HCT116 (cell line): ENCODE results near the gene COL5A1. TPM values are rescaled to one million over a fixed set of nuclear protein-coding genes. Genes with fewer than 3 reads are reported as not detected.

ENCODE experiments used
- ATAC-seq: fragments of 200-7000 bp; cut with Tn5 transposase; 2 replicates; pipeline ENCODE4 v1.9.1; 2020; ENCODE audit warnings: mild to moderate bottlenecking, moderate library complexity
- BruUV-seq: library from RNA; stranded (reverse); fragments of 400-500 nt; replicated peaks from 2 replicates; lab custom pipeline; 2021; lab: Mats Ljungman, UMichigan
- CTCF ChIA-PET: fragments of 300-600 bp; sonication (Branson Sonifier 250); formaldehyde crosslinking; loops from one replicate; lab custom pipeline; 2021; ENCODE audit warnings: antibody characterized with exemption; lab: Charles Lee
- POLR2A ChIA-PET: fragments of 300-600, 350-600 bp; sonication (Branson Sonifier 250); formaldehyde crosslinking; loops from one replicate; lab custom pipeline; 2021; ENCODE audit warnings: antibody characterized with exemption; lab: Charles Lee
- RAD21 ChIA-PET, 2 experiments: fragments of 300-600 bp; sonication (Branson Sonifier 250); formaldehyde crosslinking; loops; one replicate each; lab custom pipeline; 2023; ENCODE audit warnings: low total read pairs in 2 of 2; ENCODE audit not compliant: uncharacterized antibody in 2 of 2, unreplicated experiment in 2 of 2, low non-redundant PET in 1 of 2; lab: Charles Lee
- DNase-seq: peaks from one replicate; pipeline ENCODE4 v3.0.0-alpha.2; 2010; ENCODE audit warnings: low read depth, low spot score
- H2AFZ ChIP-seq: fragments of 200-600 bp; shearing (Covaris generic), sonication (generic); 2 replicates; pipeline ENCODE4 v1.6.1; 2017; ENCODE audit warnings: low read depth, mixed run types, mixed read lengths, antibody characterized with exemption, low read length; ENCODE audit not compliant: poor library complexity, severe bottlenecking
- H3K27ac ChIP-seq: 2 replicates; pipeline ENCODE4 v1.5.1; 2012; ENCODE audit warnings: low read depth, low read length
- H3K27me3 ChIP-seq: fragments of 200-600 bp; sonication (generic); 2 replicates; pipeline ENCODE4 v1.6.1; 2016; ENCODE audit warnings: mixed run types, low read length, mixed read lengths; ENCODE audit not compliant: insufficient read depth
- H3K36me3 ChIP-seq, 2 experiments: fragments of 200-500 bp in 1 of 2; fragments of 200-600 bp in 1 of 2; sonication (Bioruptor generic) in 1 of 2; sonication (generic) in 1 of 2; 2 replicates each; pipeline versions ENCODE4 v1.5.1 to v1.6.1; 2014 to 2016; ENCODE audit warnings: low read length in 2 of 2, inconsistent platforms in 1 of 2, mixed read lengths in 1 of 2, mixed run types in 1 of 2; ENCODE audit not compliant: insufficient read depth in 2 of 2, control insufficient read depth in 1 of 2
- H3K4me1 ChIP-seq, 2 experiments: fragments of 200-600 bp in 1 of 2; sonication (generic) in 1 of 2; 2 replicates each; pipeline versions ENCODE4 v1.5.1 to v1.6.1; 2012 to 2017; ENCODE audit warnings: low read length in 2 of 2, inconsistent platforms in 1 of 2, mild to moderate bottlenecking in 1 of 2, mixed read lengths in 1 of 2, mixed run types in 1 of 2, moderate library complexity in 1 of 2; ENCODE audit not compliant: insufficient read depth in 2 of 2, control insufficient read depth in 1 of 2
- H3K4me2 ChIP-seq: fragments of 200-600 bp; sonication (generic); 2 replicates; pipeline ENCODE4 v1.6.1; 2017; ENCODE audit warnings: mixed run types, low read length, mixed read lengths
- H3K4me3 ChIP-seq, 2 experiments: fragments of 200-600 bp in 1 of 2; sonication (generic) in 1 of 2; replicated peaks in 1 of 2; 2 replicates each; pipeline ENCODE4 v1.5.1; 2011 to 2016; ENCODE audit warnings: low read length in 2 of 2, control low read depth in 1 of 2, low read depth in 1 of 2, mild to moderate bottlenecking in 1 of 2, mixed read lengths in 1 of 2, mixed run types in 1 of 2
- H3K79me2 ChIP-seq: fragments of 200-600 bp; sonication (generic); 2 replicates; pipeline ENCODE4 v1.6.1; 2017; ENCODE audit warnings: mild to moderate bottlenecking, mixed run types, low read length, moderate library complexity, mixed read lengths; ENCODE audit not compliant: insufficient read depth
- H3K9ac ChIP-seq: fragments of 200-600 bp; sonication (generic); 2 replicates; pipeline ENCODE4 v1.6.1; 2016; ENCODE audit warnings: low read length, mixed read lengths
- H3K9me2 ChIP-seq: fragments of 200-600 bp; sonication (generic), shearing (Covaris generic); 2 replicates; pipeline ENCODE4 v1.6.1; 2017; ENCODE audit warnings: mixed run types, mild to moderate bottlenecking, moderate library complexity; ENCODE audit not compliant: insufficient read depth
- H3K9me3 ChIP-seq, 2 experiments: fragments of 200-500 bp in 1 of 2; fragments of 200-600 bp in 1 of 2; sonication (Bioruptor generic) in 1 of 2; sonication (generic) in 1 of 2; 2 replicates each; pipeline ENCODE4 v1.6.1; 2014 to 2017; ENCODE audit warnings: low read length in 2 of 2, mixed read lengths in 2 of 2, inconsistent platforms in 1 of 2, low read depth in 1 of 2, mild to moderate bottlenecking in 1 of 2, mixed run types in 1 of 2, moderate library complexity in 1 of 2; ENCODE audit not compliant: control insufficient read depth in 1 of 2, insufficient read depth in 1 of 2
- H4K20me1 ChIP-seq: fragments of 200-600 bp; sonication (generic), shearing (Covaris generic); 2 replicates; pipeline ENCODE4 v1.6.1; 2017; ENCODE audit warnings: mixed run types, mild to moderate bottlenecking, moderate library complexity; ENCODE audit not compliant: insufficient read depth
- CBX3 ChIP-seq: IDR thresholded peaks from 2 replicates; pipeline ENCODE4 v1.6.1; 2012; ENCODE audit warnings: low read depth
- EGR1 ChIP-seq: IDR thresholded peaks from 2 replicates; pipeline ENCODE4 v1.6.1; 2012; ENCODE audit warnings: low read depth
- ELF1 ChIP-seq: IDR thresholded peaks from 2 replicates; pipeline ENCODE4 v1.6.1; 2012; ENCODE audit warnings: low read depth, borderline replicate concordance
- FOSL1 ChIP-seq: IDR thresholded peaks from 2 replicates; pipeline ENCODE4 v1.6.1; 2012; ENCODE audit warnings: low read depth
- JUND ChIP-seq: IDR thresholded peaks from 2 replicates; pipeline ENCODE4 v1.6.1; 2012
- RAD21 ChIP-seq: IDR thresholded peaks from 2 replicates; pipeline ENCODE4 v1.6.1; 2012; ENCODE audit warnings: low read depth, mild to moderate bottlenecking
- REST ChIP-seq: IDR thresholded peaks from 2 replicates; pipeline ENCODE4 v1.6.1; 2012; ENCODE audit warnings: low read depth
- ZBTB33 ChIP-seq: IDR thresholded peaks from 2 replicates; pipeline ENCODE4 v1.6.1; 2011; ENCODE audit warnings: mild to moderate bottlenecking, low read length, moderate library complexity; ENCODE audit not compliant: insufficient replicate concordance; ENCODE audit errors: extremely low read depth
- intact Hi-C: fragments of 100-400 bp; cut with micrococcal nuclease; formaldehyde crosslinking; loops from 2 replicates; pipeline ENCODE4 v1.10.0; 2022
- total RNA-seq: library from RNA; stranded (reverse); gene quantifications from one replicate; pipeline ENCODE4 v1.2.1, GENCODE V29; 2021; ENCODE audit not compliant: unreplicated experiment
- TF ChIP-seq, protein P1 (sequence below): IDR thresholded peaks from 2 replicates; pipeline ENCODE4 v1.6.1; 2012

COL5A1 gene
- total RNA-seq, 1 experiment from 2014 or later: 0.30 TPM

- TF ChIP-seq REST (no peak), RAD21 (no peak), ELF1 (no peak)
These were observed 42.7 kb upstream of the COL5A1 start (continued) for GRCh38 chr9:134598884-134599245.

GRCh38 chr9:134600371-134600770 is 41.2 kb upstream of the COL5A1 start:
- Histone ChIP-seq H2AFZ (no peak overlapping the region), H3K9ac (no peak overlapping the region), H3K79me2 (no peaks in the 10 kb centered on the region), H3K36me3 (no peaks in the 10 kb centered on the region), H3K4me2 (no peak overlapping the region), H3K4me3 (no peak overlapping the region), H4K20me1 (no peaks in the 10 kb centered on the region), H3K27me3 (no peaks in the 10 kb centered on the region; the same call in 1 of the 2 replicates), H3K4me1 (peaks cover 14 to 21% of the 10 kb centered on the region in 2 experiments), H3K27ac (no peak overlapping the region), H3K9me3 (peaks cover 0 to 5% of the 10 kb centered on the region in 2 experiments; a peak in 1 of 4 replicates), H3K9me2 (no peaks in the 10 kb centered on the region)
- ATAC-seq: no peak
- RAD21 ChIA-PET: no interaction called here
- intact Hi-C loops: no loop called here
- no peak for DNase-seq
- TF ChIP-seq, protein P1, sequence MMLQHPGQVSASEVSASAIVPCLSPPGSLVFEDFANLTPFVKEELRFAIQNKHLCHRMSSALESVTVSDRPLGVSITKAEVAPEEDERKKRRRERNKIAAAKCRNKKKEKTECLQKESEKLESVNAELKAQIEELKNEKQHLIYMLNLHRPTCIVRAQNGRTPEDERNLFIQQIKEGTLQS: no peak
- TF ChIP-seq JUND (no peak), FOSL1 (no peak), ZBTB33 (no peak), EGR1 (no peak), CBX3 (no peak)
- CTCF ChIA-PET: no interaction called here
- BruUV-seq: no TSS peak
- POLR2A ChIA-PET: no interaction called here
